ENCODE measurements around the gene P3H2.

P3H2 gene

DNA sequence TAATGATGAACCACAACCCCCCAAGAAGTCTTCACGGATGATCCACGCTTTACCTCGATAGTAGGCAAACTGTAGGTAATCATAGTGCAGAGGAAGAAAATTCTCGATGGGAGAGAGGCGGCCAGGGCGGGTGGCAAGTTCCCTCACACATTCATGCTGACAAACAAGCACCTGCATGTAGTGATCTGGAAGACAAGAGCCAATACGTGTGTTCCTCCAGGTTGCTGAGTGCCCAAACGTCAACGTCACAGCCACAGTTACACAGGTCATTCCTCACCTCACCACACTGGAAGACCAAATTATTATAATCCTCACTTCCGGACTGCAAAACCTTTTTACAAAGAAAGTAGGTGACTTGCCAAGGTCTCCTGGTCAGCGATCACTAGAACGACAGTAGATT is 131.8 kb downstream of the P3H2 start:
- no peak overlapping the region for H3K4me3 ChIP-seq (ENCODE audit: low read depth, low read length)
- TF ChIP-seq, protein P1, sequence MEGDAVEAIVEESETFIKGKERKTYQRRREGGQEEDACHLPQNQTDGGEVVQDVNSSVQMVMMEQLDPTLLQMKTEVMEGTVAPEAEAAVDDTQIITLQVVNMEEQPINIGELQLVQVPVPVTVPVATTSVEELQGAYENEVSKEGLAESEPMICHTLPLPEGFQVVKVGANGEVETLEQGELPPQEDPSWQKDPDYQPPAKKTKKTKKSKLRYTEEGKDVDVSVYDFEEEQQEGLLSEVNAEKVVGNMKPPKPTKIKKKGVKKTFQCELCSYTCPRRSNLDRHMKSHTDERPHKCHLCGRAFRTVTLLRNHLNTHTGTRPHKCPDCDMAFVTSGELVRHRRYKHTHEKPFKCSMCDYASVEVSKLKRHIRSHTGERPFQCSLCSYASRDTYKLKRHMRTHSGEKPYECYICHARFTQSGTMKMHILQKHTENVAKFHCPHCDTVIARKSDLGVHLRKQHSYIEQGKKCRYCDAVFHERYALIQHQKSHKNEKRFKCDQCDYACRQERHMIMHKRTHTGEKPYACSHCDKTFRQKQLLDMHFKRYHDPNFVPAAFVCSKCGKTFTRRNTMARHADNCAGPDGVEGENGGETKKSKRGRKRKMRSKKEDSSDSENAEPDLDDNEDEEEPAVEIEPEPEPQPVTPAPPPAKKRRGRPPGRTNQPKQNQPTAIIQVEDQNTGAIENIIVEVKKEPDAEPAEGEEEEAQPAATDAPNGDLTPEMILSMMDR (IDR thresholded peaks at IDR 0.05; ENCODE audit: borderline replicate concordance, insufficient read depth, low read depth, low read length), result no peak

DNA sequence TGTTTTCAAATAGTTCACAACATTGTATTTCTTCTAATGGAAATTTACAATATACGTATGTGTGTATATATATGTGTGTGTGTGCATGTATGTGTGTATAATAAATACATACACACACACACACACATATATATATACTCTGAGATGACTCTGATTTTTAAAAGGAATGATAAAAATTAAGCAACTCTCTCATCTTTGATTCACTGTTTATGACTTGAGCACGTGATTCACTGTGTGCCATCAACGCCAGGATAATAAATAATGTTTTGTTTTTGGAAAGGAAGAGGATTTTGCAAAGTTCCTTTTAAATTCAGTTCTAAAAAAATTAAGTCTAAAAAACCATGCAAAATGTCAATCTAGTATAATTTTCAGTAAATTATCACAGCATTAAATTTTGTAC is 132.4 kb downstream of the P3H2 start:
- H3K4me3 ChIP-seq (ENCODE audit: low read depth, low read length), result no peak overlapping the region
- TF ChIP-seq, protein P1 (IDR thresholded peaks at IDR 0.05; ENCODE audit: borderline replicate concordance, insufficient read depth, low read depth, low read length), result no peak

DNA sequence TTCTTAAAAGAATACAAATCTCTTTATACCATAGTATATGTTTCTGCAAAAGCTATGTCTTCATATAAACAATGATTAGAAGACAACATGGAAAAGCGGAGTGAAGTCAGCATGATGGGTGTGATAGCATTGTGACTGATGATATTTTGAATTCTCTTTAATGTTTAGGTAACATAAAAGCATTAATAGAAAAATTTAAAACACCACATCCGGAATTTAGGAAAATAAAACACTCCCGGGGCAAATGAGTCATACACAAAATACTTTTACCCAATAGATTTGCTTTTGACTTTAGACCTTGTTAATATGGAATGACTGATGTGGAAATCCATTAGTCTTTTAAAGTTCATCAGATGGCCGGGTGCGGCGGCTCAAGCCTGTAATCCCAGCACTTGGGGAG is 134.7 kb downstream of the P3H2 start:
- no peak overlapping the region for H3K4me3 ChIP-seq (ENCODE audit: low read depth, low read length)
- TF ChIP-seq, protein P1 (IDR thresholded peaks at IDR 0.05; ENCODE audit: borderline replicate concordance, insufficient read depth, low read depth, low read length), result no peak

DNA sequence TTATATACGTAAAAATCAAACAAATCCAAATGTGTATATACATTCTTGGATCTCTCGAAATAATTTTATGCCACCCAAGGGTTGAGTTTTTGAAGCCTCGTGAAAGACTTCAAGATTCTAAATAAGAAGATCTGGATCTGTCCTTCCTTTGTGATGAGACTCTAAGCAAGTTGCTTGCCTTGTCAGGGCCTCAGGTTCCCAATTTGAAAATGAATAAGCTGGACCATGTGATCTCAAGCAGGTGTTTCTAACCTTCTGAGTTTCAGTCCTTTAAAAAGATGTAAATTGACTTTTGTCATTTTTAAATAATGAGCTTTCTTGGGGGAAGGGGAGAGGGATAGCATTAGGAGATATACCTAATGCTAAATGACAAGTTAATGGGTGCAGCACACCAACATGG is 137.1 kb downstream of the P3H2 start:
- TF ChIP-seq, protein P1 (IDR thresholded peaks at IDR 0.05; ENCODE audit: borderline replicate concordance, insufficient read depth, low read depth, low read length), result no peak
- no peak overlapping the region for H3K4me3 ChIP-seq (ENCODE audit: low read depth, low read length)

DNA sequence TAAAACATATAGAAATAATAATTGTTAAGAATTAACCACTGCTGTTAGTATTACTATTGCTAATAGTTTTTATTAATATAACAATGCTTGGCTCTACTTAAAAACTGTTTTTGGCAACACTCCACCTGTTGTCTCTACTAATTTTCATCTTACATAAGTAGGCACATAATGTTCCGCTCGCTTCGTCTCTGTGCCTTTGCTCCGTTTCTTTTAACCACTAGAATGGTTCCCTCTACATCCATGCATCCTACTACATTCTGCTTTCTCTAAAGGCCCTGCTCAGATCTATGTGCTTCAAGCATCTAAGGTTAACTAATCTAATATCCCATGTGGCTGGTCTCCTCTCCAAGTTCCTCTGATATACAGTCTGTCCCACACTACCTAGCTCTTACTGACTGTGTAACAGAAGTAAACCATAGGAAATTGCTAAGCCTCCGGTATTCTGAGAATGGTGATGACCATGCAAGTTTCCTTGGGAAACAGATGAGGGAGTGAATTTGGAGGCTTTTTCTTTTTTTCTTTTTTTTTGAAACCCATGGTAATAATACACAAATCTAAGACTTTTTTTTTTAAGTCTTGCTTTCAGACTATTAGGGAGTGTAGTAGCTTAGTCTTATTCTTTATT is 138.3 kb downstream of the P3H2 start:
- TF ChIP-seq, protein P1 (IDR thresholded peaks at IDR 0.05; ENCODE audit: borderline replicate concordance, insufficient read depth, low read depth, low read length), result no peak
- H3K4me3 ChIP-seq (ENCODE audit: low read depth, low read length), result no peak overlapping the region

DNA sequence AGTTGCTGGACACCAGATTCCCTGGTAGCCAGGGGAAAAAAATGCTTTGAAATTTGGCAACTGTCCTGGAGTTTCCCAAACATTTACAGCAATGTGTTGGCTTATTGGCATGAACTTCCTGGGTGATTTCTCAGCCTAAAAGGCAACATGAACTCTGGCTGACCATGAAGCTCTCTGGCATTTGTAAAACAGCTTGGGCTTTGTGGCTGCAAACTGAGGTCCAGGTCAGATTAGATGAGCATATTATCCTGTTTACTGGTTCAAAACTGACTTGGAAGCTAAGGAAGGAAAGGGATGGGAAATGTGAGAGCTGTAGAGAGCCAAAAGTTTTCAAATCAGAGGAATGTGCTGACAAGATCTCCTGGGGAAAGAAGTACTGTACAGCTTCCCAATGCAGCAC is 139.0 kb downstream of the P3H2 start:
- TF ChIP-seq, protein P1 (IDR thresholded peaks at IDR 0.05; ENCODE audit: borderline replicate concordance, insufficient read depth, low read depth, low read length), result no peak
- no peak overlapping the region for H3K4me3 ChIP-seq (ENCODE audit: low read depth, low read length)

DNA sequence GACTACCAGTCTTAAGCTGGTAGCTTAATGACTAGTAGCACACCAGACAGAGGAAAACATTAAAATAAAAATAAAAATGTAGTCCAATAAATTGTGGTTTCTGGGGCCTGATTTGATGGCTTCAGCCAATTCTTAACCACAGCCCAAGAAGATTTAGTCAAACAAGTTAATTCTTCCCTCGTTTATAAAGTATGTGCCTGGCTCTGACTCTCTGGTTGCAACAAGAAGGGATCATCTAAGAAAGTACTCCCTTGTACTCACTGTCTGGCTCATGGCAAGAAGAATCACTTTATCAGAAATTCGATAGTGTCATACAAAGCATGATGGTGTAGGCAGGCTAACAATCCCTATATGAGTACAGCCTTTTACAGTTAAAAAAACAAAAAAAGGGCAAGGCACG is 141.9 kb downstream of the P3H2 start:
- TF ChIP-seq, protein P1 (IDR thresholded peaks at IDR 0.05; ENCODE audit: borderline replicate concordance, insufficient read depth, low read depth, low read length), result no peak
- H3K4me3 ChIP-seq (ENCODE audit: low read depth, low read length), result no peak overlapping the region
